ENCODE results near the gene COP1.
"Not testable (repeated sequence)": the region's sequence is repeated elsewhere in the genome, so short reads cannot be mapped to it uniquely, and the experiment has no call there.

The COP1 gene

DNA sequence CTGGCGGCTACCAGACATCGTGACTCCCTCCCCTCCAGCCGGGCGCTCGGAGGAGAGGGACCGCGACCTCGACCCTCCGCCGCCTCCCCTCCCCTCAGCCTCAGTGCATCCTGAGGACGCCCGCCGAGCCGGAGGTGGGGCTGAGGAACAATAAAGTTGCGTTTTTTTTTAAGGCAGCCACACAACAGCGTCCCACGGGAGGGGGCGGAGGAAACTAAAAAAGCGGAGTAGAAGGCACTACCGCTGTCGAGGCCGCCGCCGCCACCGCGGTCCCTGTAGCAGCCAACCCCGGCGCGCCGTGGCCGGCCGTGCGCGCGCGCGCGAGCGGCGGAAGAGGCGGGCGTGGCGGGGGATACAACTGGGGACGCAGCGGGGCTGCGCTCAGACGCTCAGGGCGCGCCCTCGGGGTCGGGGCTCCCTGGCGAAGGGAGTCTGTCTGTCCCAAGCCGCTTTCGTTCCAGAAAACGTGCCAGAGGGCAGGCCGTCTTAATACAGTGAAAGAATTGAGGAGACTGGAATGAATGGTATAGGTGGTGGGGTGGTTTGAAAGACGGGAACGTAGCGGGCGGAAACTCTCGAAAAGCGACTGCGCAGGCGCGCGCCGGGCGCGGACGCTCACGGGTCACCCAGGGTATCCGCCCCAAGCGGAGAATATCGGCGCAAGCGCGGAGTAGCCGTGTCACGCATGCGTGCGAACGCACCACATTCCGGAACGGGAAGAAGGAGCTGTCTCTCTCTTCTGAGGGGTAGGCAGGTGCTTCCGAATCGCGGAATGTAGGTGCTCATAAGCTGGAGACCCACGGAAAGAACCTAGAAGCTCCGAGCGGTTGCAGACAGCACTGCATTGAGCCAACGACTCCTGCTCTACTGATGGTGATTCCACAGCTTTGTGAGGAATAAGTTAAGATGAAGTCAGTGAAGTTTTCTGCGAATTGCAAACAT, at the start of gene COP1:
Gene COP1 (minus strand): TSS at position 326 of the 942 bp plus-strand sequence. CDS start 308 bp downstream, at position 18.
- peak; percentile 91 for DNase-seq

DNA sequence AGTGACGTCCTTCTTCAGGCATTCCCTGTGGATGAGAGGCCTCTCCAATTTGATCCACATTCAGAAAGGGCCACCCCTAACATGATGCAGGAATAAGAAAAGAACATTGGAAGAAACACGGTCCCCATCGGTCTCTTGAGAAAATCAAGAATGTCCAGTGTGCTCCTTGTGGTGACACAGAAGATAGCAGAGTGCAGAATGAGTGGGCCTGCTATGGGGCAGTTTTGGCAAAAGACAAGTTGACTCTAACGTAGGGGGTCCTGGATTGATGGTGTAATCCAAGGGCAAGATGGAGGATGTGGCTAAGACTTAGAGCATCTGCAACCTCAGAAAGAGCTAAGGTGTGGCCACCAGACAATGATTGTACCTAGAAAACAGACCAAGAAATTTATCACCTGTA, 45.1 kb upstream of the COP1 start:
- DNase-seq, result no peak

DNA sequence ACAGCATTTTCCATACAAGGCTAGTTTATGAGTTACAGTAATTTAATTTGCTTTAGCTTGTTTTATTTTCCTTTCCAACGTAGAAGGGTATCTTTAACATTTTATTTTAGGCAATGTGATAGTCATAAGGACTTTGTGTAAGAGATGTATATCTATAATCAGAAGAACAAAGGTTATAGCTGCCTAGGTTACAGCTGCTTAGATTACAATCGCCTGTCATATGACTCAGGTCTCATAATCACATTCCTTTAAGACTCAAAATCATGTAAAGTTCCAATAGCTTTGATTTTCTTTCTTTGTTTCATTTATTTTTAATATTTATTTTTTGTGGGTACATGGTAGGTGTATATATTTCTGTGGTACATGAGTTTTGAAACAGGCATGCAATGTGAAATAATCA, 37.8 kb upstream of the COP1 start:
- no peak for DNase-seq

DNA sequence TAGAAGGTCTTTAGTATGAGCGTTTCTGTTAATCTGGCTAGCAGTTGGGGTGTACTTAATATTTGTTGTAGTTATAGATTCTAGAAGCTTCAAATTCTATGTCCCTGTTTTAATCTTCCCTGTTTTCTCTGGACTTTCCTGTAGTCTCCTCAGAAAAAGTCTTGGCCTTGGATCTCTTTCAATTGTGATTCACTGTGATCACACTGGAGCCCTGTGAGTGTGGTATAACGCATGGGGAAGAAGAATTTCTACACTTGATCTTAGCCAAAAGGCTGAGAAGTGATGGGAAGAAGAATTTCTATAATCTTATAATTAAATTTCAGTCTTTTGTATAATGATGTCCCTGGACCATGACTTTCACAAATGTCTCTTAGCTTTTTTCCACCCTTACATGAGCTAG, 36.7 kb upstream of the COP1 start:
- DNase-seq, result no peak

DNA sequence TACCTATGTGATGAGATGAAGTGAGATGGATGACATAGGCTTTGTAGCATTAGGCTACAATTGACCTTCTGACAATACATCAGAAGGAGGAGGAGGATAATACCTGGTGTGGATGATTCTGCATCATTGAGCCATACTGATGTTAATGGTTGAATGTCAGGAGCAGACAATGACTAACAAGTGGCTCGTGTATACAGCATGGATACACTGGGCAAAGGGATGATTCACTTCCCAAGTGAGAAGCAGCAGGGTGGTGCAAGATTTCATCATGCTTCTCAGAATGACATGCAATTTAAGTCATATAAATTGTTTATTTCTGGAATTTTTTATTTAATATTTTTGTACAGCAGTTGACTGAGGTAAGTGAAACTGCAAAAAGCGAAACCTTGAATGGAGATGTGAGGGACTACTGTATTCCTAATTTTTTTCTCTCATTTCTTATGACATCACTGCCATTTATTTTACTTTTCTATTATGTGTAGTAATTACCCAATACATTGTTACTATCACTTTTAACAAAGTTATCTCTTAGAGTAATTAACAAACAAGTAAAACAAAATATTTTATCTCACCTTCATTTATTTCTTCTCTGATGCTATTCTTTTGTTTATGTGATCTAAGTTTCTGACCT, 34.4 kb upstream of the COP1 start:
- no peak for DNase-seq

DNA sequence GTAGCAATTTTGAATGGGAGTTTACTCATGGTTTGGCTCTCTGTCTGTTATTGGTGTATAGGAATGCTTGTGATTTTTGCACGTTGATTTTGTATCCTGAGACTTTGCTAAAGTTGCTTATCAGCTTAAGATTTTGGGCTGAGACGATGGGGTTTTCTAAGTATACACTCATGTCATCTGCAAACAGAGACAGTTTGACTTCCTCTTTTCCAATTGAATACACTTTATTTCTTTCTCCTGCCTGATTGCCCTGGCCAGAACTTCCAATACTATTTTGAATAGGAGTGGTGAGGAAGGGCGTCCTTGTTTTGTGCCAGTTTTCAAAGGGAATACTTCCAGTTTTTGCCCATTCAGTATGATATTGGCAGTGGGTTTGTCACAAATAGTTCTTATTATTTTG, 26.6 kb upstream of the COP1 start:
- not testable (repeated sequence) for DNase-seq

DNA sequence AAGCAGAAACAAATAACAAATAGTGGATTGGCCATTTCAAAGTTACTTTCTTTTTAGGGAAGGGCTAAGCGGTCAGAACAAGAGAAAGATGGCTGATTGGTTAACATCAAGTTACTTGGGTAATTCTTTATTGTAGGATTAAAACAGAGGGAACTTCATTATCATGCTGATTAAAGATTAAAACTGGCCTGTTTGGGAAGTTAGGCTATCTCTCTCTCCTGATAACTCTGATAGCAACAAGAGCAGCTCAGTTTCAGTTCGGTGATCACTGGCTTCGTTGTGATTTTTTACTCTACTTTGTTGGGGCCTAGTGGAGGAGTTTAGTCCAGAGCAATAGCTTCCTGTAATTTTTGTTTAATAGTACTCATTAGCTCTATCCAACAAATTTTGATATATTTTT, 20.5 kb upstream of the COP1 start:
- DNase-seq, result no peak

DNA sequence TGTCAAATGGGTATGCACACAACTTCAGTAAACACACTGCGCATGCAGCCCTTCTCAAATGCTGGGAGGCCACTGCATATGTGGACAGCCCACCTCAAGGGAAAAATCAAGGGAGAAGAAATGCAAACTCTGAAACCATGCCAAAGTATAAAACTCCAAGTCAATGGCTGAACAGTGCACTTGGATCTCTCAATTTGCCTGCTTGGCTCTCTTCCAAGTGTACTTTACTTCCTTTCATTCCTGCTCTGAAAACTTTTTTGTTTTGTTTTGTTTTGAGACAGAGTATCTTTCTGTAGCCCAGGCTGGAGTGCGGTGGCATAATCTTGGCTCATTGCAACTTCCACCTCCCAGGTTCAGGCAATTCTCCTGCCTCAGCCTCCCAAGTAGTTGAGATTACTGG, 18.8 kb upstream of the COP1 start:
- DNase-seq, result no peak

DNA sequence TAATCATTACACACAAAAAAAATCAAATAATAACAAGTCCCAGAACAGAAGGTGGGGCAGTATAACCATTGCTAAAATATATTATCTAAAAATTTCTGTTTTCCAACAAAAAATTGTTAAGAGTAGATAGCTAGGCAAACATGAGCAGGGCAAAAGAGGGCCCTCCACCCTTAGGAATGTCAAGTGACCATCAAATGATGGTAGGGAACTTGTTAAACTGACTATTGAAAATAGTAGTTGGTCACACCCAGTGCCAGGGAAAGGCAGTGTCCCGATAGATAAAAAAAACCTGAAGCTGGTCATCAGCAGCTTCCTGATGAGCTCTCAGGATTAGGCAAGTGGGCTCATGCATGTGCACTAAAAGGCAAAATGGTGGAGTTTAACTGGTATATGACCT, 18.4 kb upstream of the COP1 start:
- no peak for DNase-seq

DNA sequence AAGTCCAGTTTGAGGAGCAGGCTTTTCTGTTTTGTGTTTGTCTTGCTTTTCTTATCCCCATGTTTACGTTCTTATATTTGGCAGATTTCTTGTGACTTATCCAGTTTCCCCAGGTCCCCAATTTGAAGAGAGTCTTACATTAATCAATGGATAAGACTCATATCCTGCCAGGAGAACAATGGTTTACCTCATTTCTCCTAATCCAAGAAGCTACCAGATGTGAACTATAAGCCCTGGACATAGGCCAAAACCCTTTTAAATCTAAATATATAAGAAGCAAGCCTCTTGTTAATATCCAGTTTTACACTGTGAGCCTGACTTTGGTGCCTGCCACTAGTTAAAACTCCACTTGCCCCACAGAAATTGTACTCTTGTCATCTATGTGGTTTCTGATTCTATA, 15.1 kb upstream of the COP1 start:
- DNase-seq, result no peak

DNA sequence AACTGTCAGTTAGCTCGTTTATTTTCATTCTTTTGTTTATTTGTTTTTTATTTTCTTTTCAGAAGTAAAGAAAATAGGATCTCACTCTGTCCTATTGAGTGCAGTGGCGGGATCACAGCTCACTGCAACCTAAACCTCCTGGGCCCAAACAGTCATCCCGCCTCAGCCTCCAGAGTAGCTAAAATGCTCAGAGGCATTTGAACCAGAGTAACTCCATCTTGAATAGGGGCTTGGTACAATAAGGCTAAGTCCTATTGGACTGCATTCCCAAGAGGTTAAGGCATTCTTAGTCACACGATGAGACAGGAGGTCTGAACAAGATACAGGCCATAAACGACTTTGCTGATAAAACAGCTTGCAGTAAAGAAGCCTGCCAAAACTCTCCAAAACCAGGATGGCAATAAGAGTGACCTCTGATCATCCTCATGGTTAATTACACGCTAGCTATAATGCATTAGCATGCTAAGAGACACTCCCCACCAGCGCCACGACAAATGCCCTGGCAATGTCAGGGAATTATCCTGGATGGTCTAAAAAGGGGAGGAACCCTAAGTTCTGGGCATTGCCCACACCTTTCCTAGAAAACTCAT, 13.1 kb upstream of the COP1 start:
- no peak for DNase-seq

DNA sequence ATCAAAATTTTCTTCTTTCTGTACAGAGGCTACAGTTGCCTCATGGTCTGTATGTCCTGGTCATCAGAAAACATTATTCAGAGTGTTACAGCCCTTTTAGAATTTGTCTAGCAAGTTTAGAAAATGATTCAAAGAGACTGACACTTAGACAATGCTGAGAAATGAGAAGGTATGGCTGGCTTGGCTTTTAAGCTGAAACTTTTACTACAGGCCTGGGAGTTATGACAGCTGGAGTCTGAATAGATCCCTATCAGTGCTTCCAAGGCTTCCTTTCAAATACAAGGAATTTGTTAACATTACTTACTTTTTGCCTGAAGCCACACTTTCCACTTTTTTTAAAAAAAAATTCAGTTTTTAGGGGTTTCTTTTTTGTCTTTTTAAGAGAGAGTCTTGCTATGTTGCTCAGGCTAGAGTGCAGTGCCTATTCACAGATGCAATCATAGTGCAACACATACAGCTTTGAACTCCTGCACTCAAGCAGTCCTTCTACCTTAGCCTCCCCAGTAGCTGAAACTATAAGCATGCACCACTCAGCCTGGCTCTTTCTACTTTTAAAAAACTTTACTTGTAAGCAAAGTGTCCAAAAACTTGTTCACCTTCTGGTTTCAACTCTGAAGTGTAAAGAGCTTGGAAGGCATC, 10.5 kb upstream of the COP1 start:
- no peak for DNase-seq

DNA sequence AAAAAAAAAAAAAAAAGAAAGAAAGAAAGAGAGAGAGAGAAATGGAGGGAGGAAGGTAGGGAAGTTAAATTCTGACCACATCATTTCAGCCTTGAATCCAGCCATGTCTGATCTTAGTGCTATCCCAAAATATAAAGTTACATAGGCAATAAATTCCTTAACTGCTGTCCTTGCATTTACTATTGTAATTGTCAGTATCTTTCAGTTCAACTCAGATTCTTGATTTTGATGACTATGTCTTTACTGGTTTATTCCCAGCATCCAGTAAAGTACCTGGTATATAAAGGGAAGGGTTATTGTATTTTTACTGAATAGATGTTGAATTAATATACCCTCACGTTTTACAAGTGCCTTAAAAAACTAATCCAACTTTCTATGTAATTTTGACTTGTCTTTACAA, 8.9 kb upstream of the COP1 start:
- DNase-seq, result no peak

DNA sequence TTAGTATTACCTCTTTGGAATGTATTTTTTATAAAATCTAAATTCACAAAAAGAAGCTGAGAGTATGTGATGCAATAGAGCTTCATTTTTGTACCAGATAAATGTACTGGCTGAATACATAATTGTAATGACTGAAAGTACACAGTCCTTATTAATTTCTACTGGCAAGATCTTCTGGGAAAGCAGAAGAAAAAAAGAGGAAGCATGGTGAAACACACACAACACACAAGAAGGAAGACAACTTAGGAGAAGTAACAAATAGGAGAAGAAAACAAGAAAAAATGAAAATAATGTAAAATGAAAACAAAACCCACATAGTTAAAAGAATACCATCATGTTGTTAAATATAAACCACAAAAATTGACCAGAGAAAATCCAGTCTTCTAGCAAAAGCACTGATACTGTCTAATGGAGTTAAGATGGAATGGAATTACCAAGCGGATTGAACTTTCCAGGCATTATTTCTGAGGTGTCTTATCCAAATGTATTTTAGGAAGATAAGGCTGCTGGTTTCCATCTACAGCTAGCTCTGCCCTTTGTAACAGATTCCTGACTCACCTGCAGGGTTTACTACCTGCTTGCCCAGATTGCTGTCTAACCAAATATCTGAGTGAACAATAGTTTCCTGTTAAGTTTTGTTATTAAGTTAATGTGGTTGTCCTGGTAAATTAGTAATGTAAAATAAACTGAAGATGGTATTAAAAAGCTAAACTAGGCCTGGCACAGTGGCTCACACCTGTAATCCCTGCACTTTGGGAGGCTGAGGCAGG, 4.5 kb upstream of the COP1 start:
- no peak for DNase-seq

DNA sequence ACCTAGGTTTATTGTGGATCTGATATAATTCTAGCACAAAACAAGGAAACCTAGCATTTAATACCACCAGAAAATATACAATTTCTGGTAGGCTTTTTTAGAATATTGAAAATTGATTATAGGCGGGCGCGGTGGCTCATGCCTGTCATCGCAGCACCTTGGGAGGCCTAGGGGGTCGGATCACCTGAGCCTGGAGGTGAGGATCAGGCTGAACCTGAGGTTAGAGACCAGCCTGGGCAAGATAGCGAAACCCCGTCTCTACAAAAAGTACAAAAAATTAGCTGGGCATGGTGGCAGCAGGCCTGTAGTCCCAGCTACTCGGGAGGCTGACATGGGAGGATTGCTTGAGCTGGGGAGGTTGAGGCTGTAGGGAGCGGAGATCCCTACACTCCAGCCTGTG, 948 bp upstream of the COP1 start:
- DNase-seq, result no peak

DNA sequence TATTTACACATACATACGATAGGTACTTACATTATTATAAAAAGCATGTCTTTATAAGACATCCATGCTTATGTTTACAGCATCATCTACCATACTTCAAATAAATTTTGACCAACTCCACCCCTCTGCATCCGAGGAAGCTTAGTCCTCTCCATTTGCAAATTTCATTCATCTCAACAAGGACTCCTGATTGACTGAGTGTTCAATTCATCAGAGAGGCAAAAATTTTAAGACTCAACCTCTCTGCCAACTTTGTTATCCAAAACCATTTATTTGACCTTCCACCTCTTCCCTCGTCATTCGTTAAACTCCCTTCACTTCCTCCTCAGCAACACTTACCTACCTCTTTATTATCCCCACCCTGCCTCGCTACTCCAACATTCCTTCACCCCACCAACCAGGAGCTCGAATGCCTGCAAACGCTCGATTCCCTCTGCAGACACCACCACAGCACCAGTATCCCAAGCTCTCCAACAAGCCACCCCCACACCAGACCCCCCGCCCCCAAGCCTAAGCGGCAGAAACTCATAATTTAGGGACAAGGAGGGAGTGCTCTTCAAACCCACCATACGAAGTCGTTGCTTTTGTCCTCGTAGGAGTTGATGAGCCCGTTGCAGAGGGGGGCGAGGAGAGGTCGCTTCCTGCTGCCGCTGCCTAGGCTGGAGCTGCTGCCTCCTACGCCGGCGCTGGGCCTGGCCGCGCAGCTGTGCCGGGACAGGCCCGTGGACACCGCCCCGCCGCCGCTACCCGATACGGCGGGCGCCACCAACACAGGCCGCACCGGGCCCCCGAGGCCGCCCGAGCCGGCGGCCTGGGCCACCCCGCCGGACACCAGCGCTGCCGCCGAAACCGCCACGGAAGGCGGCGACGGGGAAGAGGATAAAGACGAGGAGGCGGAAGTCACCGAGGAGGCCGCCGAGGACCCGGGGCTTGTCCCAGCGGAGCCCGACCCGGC, 803 bp downstream of the COP1 start:
- no peak for DNase-seq

DNA sequence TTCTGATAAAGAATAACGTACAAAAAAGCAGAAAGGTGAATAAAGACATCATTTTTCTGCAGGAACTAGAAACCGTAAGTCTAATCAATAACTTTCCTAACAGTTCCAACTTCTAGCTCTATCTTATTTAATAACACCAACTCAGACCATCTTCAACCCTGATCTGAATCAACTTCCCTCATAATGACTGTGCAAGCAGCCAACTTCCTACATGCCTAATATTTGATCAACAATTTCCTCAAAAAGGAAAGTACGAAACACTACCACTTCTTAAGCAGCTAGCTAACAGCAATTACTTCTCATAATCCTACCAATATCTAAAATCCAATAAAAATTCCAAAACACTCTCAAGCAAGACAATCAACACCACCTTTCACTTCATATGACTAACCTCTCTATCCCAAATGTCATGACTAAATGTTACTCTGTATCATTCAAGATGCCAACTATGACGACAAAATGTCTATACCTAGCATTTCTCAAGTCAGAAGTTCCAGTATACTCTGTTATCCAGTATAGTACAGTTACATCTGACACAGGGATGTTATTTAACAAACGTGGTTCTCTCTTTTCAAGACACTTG, 1.7 kb downstream of the COP1 start:
- no peak for DNase-seq

DNA sequence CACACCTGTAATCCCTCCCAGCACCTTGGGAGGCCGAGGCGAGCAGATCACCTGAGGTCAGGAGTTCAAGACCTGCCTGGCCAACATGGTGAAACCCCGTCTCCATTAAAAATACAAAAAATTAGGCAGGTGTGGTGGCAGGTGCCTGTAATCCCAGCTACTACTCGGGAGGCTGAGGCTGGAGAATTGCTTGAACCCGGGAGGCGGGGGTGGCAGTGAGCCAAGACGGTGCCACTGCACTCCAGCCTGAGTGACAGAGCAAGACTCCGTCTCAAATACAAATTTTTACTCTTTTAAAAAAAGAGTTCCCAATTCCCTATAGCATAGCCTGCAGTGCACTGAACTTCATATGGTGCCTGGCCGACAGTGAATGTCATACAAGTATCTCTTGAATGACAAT, 2.4 kb downstream of the COP1 start:
- not testable (repeated sequence) for DNase-seq

DNA sequence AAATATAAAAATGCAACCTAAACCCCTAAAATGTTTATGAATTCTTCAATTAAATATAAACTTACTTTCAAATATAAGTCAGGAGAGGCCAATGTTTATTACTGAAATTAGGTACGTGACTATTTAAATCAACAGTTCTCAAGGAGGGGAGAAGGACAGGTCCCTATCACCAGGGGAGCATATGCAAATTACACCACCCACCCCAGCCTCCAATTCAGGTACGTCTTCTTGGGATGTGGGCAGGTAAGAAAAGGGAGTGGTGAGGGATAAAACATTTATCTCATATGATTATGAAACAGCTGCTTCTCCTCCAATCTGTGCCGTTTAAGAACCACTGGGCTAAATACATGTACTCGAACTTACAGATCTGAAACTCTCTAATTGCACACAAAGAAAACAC, 3.4 kb downstream of the COP1 start:
- DNase-seq, result no peak

DNA sequence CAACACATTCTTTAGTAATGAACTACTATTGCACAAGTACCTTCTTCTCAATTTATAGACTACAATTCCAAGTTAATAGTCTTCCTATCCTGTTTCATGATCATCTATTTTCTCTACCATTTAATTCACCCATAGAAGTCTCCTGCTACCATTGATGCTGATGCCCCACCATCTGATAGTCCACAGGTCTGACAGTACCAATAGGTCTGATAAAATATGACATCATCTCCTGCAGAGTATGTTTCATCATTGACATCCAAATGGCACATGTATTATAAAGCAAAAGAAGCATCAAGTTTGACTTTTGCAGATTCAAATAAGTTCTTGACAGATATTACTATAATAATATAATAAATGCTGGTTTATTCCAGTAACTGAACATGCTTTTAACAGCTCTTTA, 5.5 kb downstream of the COP1 start:
- no peak for DNase-seq

DNA sequence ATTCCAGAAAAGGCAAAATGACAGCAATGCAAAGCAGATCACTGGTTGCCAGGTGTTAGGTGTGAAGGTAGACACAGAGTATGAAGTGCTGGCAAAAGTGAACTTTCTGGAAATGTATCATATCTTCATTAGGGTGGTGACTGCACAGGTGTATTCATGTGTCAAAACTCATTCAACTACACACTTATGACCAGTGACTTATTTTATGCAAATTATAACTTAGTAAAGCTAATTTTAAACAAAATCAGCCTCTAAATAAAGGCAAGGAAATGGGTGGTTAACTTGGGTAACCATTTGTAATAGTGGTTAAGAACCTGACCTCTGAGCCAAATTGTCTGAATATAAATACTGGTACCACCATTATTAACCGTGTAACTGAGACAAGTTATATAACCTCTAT, 7.4 kb downstream of the COP1 start:
- no peak for DNase-seq
